ENCODE measurements around the gene MRPS35. TPM values are rescaled to one million over a fixed set of nuclear protein-coding genes. Genes with fewer than 3 reads are reported as not detected.
"Not testable (repeated sequence)": the region's sequence is repeated elsewhere in the genome, so short reads cannot be mapped to it uniquely, and the experiment has no call there.

The MRPS35 gene
- total and polyA plus RNA-seq, 2 experiments from 2014 or later, result 58.1 to 58.7 TPM

GRCh38 chr12:27743601-27744000 lies 33.0 kb downstream of the MRPS35 start:
- Mint-ChIP-seq H3K4me1 (no peaks in the 10 kb centered on the region), H3K36me3 (ENCODE audit: low read depth) (peaks cover 44% of the 10 kb centered on the region; the same call in 2 of the 3 replicates), H3K27ac (no peak overlapping the region), H3K9me3 (no peaks in the 10 kb centered on the region), H3K27me3 (ENCODE audit: insufficient read depth, low read depth, poor library complexity) (no peaks in the 10 kb centered on the region), H3K4me3 (no peak overlapping the region)
- H3K27ac ChIP-seq (ENCODE audit: low read depth), result no peak overlapping the region
- no peaks in the 10 kb centered on the region for H3K36me3 ChIP-seq (ENCODE audit: insufficient read depth)
- no peak for DNase-seq (ENCODE audit: low spot score)
- 0 out of 2 replicates have a peak, but pooled peaks cover 5% of the 10 kb centered on the region for H4K20me1 ChIP-seq (replicated peaks; ENCODE audit: insufficient read depth)
- H3K9me2 ChIP-seq (ENCODE audit: insufficient read depth), result no peaks in the 10 kb centered on the region
- H3K4me2 ChIP-seq, result no peak overlapping the region
- no peaks in the 10 kb centered on the region for H3K27me3 ChIP-seq (ENCODE audit: insufficient read depth)
- TF ChIP-seq POLR2AphosphoS5 (IDR thresholded peaks at IDR 0.05; ENCODE audit: low read depth), result no peak
- H3K4me3 ChIP-seq, result no peak overlapping the region
- no peaks in the 10 kb centered on the region for H3K79me2 ChIP-seq (replicated peaks; ENCODE audit: insufficient read depth)
- no peak overlapping the region for H2AFZ ChIP-seq
- no peaks in the 10 kb centered on the region for H3F3A ChIP-seq (replicated peaks; ENCODE audit: low read depth)
- no peak for ATAC-seq
- no peaks in the 10 kb centered on the region for H3K4me1 ChIP-seq (ENCODE audit: insufficient read depth)

- DNase-seq (ENCODE audit: low spot score); H3K27ac Mint-ChIP-seq; H3K27me3 ChIP-seq (ENCODE audit: insufficient read depth); H3K27ac ChIP-seq (ENCODE audit: low read depth); H3F3A ChIP-seq (replicated peaks; ENCODE audit: low read depth); ATAC-seq; H3K4me1 ChIP-seq (ENCODE audit: insufficient read depth); H3K36me3 ChIP-seq (ENCODE audit: insufficient read depth); H3K4me1 Mint-ChIP-seq; H3K27me3 Mint-ChIP-seq (ENCODE audit: insufficient read depth, low read depth, poor library complexity); H3K79me2 ChIP-seq (replicated peaks; ENCODE audit: insufficient read depth); H4K20me1 ChIP-seq (replicated peaks; ENCODE audit: insufficient read depth); H2AFZ ChIP-seq; H3K9me3 Mint-ChIP-seq; H3K4me3 Mint-ChIP-seq; H3K9me2 ChIP-seq (ENCODE audit: insufficient read depth); H3K4me2 ChIP-seq; H3K4me3 ChIP-seq: not testable (repeated sequence)
- H3K36me3 Mint-ChIP-seq (ENCODE audit: low read depth), result peaks cover 31% of the 10 kb centered on the region; the same call in 2 of the 3 replicates
These were observed 35.1 kb downstream of the MRPS35 start for GRCh38 chr12:27745734-27746133.

GRCh38 chr12:27747111-27747820 lies 36.6 kb downstream of the MRPS35 start:
- Histone ChIP-seq H3K9me2 (ENCODE audit: insufficient read depth) (no peaks in the 10 kb centered on the region), H4K20me1 (replicated peaks; ENCODE audit: insufficient read depth) (peaks cover 5% of the 10 kb centered on the region; the same call in 1 of the 2 replicates), H3K27me3 (ENCODE audit: insufficient read depth) (no peaks in the 10 kb centered on the region), H3K36me3 (ENCODE audit: insufficient read depth) (no peaks in the 10 kb centered on the region), H3K27ac (ENCODE audit: low read depth) (no peak overlapping the region), H3F3A (replicated peaks; ENCODE audit: low read depth) (no peaks in the 10 kb centered on the region), H2AFZ (no peak overlapping the region), H3K4me1 (ENCODE audit: insufficient read depth) (no peaks in the 10 kb centered on the region), H3K4me2 (no peak overlapping the region), H3K79me2 (replicated peaks; ENCODE audit: insufficient read depth) (no peaks in the 10 kb centered on the region), H3K4me3 (no peak overlapping the region)
- peaks cover 24% of the 10 kb centered on the region; the same call in 2 of the 3 replicates for H3K36me3 Mint-ChIP-seq (ENCODE audit: low read depth)
- ATAC-seq, result no peak
- H3K4me1 Mint-ChIP-seq, result no peaks in the 10 kb centered on the region; the same call in 2 of the 3 replicates
- no peaks in the 10 kb centered on the region for H3K27me3 Mint-ChIP-seq (ENCODE audit: insufficient read depth, low read depth, poor library complexity)
- TF ChIP-seq ETS1 (IDR thresholded peaks at IDR 0.05), result no peak
- TF ChIP-seq CREB1 (CRISPR knock-in tag; IDR thresholded peaks at IDR 0.05; ENCODE audit: low read depth), result no peak
- no peak for TF ChIP-seq POLR2AphosphoS5 (IDR thresholded peaks at IDR 0.05; ENCODE audit: low read depth)
- no peak for TF ChIP-seq ZNF462 (CRISPR knock-in tag; IDR thresholded peaks at IDR 0.05)
- no peak for TF ChIP-seq NANOG (IDR thresholded peaks at IDR 0.05; ENCODE audit: borderline replicate concordance)
- no peak for DNase-seq (ENCODE audit: low spot score)
- H3K9me3 Mint-ChIP-seq, result no peaks in the 10 kb centered on the region
- H3K4me3 Mint-ChIP-seq, result no peak overlapping the region
- no peak overlapping the region for H3K27ac Mint-ChIP-seq
